ENCODE results near the gene ATF4. TPM values are rescaled to one million over a fixed set of nuclear protein-coding genes. Genes with fewer than 3 reads are reported as not detected.
"Not testable (repeated sequence)": the region's sequence is repeated elsewhere in the genome, so short reads cannot be mapped to it uniquely, and the experiment has no call there.

Gene ATF4
- polyA plus RNA-seq, 4 donors: 276 to 311 (median 304) TPM

- DNase-seq (ENCODE audit: low read depth in 4 of 4, low spot score in 3 of 4): no peak
Measured at GRCh38 chr22:39510529-39511149, 9.7 kb upstream of the ATF4 start.

GRCh38 chr22:39511226-39511625 is 9.1 kb upstream of the ATF4 start:
- no peak for DNase-seq (ENCODE audit: low read depth in 4 of 4, low spot score in 3 of 4)

GRCh38 chr22:39512026-39512425 is 8.3 kb upstream of the ATF4 start:
- no peak for DNase-seq (ENCODE audit: low read depth in 4 of 4, low spot score in 3 of 4)

- DNase-seq (ENCODE audit: low read depth in 4 of 4, low spot score in 3 of 4): no peak
Measured at GRCh38 chr22:39513791-39514190, 6.6 kb upstream of the ATF4 start.

GRCh38 chr22:39514373-39514973 is 5.9 kb upstream of the ATF4 start:
- DNase-seq (ENCODE audit: low read depth in 4 of 4, low spot score in 3 of 4): no peak

- no peak for DNase-seq (ENCODE audit: low read depth in 4 of 4, low spot score in 3 of 4)
Measured at GRCh38 chr22:39515266-39516050, 4.9 kb upstream of the ATF4 start.

GRCh38 chr22:39517470-39517869 is 2.9 kb upstream of the ATF4 start:
- DNase-seq (ENCODE audit: low read depth in 4 of 4, low spot score in 3 of 4): no peak

- no peak for DNase-seq (ENCODE audit: low read depth in 4 of 4, low spot score in 3 of 4)
Measured at GRCh38 chr22:39518144-39518786, 2.1 kb upstream of the ATF4 start.

GRCh38 chr22:39518996-39519680 is 1.2 kb upstream of the ATF4 start:
- DNase-seq (ENCODE audit: low read depth in 4 of 4, low spot score in 3 of 4): no peak

GRCh38 chr22:39519681-39520225 is 609 bp upstream of the ATF4 start:
- DNase-seq (ENCODE audit: low read depth in 4 of 4, low spot score in 3 of 4): peak in 1 of 4 donors; percentile 98

GRCh38 chr22:39521106-39521885 is 934 bp downstream of the ATF4 start:
- not testable (repeated sequence) for DNase-seq (ENCODE audit: low read depth in 4 of 4, low spot score in 3 of 4)

- DNase-seq (ENCODE audit: low read depth in 4 of 4, low spot score in 3 of 4): not testable (repeated sequence)
Measured at GRCh38 chr22:39522091-39522490, 1.7 kb downstream of the ATF4 start.

GRCh38 chr22:39522567-39523300 is 2.4 kb downstream of the ATF4 start:
- no peak for DNase-seq (ENCODE audit: low read depth in 4 of 4, low spot score in 3 of 4)

- no peak for DNase-seq (ENCODE audit: low read depth in 4 of 4, low spot score in 3 of 4)
Measured at GRCh38 chr22:39524089-39524752, 3.9 kb downstream of the ATF4 start.

GRCh38 chr22:39524753-39525657 is 4.6 kb downstream of the ATF4 start:
- no peak for DNase-seq (ENCODE audit: low read depth in 4 of 4, low spot score in 3 of 4)

- DNase-seq (ENCODE audit: low read depth in 4 of 4, low spot score in 3 of 4): no peak
Measured at GRCh38 chr22:39525658-39525975, 5.3 kb downstream of the ATF4 start.

GRCh38 chr22:39526736-39527171 is 6.4 kb downstream of the ATF4 start:
- DNase-seq (ENCODE audit: low read depth in 4 of 4, low spot score in 3 of 4): no peak

All from left renal pelvis (tissue), 4 donors.